Neural progenitor cell (in vitro differentiated cells): Measurements from ENCODE around the gene ACVR1.

Experiments used
- CTCF ChIP-seq: fragments of 200-600 bp; sonication (generic); IDR thresholded peaks from 2 replicates; pipeline ENCODE4 v1.5.1; 2017; ENCODE audit warnings: antibody characterized with exemption, mild to moderate bottlenecking
- EZH2 ChIP-seq: fragments of 200-600 bp; sonication (generic); IDR thresholded peaks from 2 replicates; pipeline ENCODE4 v1.6.1; 2017; ENCODE audit warnings: antibody characterized with exemption, mild to moderate bottlenecking, moderate library complexity

DNA sequence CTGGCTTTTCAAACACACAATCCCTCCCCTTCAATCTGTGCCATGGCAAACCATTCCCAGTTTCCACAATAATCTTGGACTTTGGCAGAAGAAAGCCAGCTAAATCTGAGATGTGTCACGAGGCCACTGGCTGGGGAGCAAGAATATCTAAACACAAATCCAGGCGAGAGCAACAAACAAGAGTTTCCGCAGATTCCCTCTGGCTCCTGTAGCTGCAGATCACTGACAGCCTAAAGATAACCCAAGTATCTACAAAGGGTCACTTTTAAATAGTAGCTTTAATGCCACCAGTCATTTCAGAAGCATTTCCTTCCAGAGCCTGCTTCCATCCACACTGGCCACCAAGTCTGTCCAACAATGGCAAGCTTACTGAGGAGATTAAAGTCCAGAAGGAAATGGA, 86.9 kb downstream of the ACVR1 start:
- TF ChIP-seq CTCF = no peak
- TF ChIP-seq EZH2 = no peak
